HuH-7.5 (cell line): ENCODE data around the gene ADCY10.

ENCODE experiments used
- DNase-seq: peaks from one replicate; pipeline ENCODE4 v3.0.0; 2011; ENCODE audit warnings: low spot score

ADCY10 gene

DNA sequence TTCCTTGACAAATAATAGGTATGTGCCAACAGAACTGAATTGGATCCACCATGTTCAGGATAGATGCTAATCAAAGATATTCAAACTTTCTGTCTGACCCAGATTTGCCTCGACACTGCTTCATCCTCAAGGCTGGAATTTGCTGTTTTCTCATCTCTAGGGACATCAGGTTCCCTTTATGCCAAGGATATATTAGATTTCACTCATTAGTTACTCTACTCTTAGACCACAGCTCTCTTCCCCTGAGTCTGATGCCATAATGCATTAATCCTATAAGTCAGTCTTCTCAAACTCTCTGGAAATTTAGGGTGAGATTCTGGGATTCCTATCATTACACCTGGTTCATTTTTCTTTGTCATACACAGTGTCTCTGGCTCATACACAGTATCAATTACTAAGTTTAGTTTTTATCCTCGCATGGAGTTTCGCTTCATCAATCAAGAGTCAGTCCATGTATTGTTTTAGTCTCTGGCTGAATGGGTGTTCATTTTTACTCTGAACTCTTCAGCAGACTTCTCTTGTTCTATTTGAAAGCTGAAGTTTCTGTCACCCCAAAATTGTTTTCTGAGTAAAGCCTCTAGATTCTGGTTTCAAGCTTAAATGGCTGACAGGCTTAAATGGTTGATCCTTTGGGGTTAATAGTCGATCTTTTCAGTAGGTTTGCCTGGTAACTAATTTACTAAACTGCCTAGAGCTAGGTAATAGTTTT, 13.3 kb upstream of the ADCY10 start:
- DNase-seq: no peak

DNA sequence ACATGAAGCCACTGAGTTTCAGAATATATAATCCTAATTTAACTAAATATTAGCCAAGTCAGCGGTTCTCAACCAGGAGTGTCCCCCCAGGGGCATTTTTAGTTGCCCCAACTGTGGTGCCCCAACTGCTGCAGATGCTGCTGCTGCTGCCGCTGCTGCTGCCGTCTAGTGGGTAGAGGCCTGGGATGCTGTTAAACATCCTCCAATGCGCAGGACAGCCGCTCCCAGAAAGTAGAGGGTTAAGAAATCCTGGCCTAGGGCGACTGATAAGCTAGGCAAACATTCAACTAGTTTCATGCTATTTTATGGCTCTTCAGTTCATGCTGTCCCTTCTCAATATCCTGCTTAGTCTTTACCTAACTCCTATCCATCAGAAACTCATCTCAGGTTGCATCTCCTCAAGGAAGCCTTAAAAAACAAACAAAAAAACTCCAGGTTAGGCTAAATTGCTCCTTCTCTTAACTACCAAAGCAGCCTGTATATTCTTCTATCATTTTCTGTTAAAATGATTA, 12.6 kb upstream of the ADCY10 start:
- peak; percentile 37 for DNase-seq

DNA sequence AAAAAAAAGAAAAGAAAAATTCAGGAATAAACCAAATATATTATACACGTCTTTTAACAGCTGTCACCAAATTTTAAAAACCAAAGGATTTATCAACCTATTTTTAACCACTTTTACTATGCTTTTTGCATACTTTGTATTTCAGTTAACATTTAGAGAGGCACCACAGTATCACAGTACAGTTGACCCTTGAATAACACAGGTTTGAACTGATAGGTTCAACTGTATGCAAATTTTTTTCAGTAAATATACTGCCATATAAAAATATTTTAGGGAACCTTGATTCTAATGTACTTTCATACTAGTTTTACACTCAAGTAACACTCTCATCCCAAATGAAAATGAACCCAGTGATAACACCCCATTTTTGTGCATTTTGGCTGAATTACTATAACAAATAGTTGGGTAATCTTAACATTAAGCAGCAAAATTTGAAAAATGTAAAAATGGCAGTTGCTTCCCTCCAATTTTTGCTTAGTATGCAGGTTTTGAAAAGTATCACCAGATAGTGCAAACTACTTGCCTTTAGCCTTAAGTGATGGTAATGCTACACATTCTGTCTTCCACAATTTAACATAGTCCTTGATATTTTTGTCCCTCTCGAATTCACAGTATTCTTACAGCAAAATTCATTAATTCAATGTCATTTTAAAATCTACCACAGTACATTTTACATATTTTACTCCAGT, 10.8 kb upstream of the ADCY10 start:
- DNase-seq: no peak

DNA sequence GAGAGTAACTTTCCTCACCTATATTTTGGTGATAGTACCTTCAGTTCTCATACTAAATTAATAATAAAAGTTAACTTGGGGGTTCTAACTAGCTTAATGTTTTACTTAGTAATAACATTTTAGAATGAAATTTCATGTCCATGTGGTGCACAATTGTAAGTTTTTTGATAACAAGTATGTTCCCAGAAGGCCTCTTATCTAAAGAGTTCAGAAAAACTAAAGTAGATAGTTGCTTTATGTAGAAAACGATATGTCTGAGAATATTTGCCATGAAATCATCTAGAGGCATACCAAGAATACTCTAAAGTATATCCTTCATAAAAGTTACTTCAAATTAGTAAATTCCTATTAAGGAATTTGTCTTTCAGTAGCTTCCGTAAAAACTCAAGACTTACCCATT, 10.2 kb upstream of the ADCY10 start:
- no peak for DNase-seq

DNA sequence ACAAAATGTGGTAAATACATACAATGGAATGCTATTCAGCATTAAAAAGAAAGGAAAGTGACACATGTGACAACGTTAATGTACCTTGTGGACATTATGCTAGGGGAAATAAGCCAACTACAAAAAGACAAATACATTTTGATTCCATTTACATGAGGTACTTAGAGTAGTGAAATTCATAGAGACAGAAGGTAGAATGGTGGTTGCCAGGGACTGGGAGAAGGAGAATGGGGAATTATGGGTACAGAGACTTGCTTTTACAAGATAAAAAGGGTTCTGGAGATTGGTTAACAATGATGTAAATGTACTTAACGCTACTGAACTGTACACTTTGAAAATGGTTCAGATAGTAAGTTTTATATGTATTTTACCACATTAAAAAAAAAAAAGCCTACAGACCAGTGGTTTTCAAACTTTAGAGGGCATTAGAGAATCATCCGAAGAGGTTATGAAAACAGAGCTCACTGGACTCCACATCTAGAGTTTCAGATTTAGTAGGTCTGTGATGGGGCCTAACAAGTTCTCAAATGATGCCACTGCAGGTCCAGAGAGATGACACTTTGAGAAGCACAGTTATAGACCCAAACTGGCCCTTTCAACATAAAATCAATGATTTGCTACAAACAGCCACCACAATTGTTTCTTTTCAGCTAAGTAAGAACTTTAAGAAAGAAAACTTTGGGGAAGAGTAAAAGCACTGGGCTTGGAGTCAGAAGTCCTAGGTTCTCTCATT, 9.6 kb upstream of the ADCY10 start:
- no peak for DNase-seq

DNA sequence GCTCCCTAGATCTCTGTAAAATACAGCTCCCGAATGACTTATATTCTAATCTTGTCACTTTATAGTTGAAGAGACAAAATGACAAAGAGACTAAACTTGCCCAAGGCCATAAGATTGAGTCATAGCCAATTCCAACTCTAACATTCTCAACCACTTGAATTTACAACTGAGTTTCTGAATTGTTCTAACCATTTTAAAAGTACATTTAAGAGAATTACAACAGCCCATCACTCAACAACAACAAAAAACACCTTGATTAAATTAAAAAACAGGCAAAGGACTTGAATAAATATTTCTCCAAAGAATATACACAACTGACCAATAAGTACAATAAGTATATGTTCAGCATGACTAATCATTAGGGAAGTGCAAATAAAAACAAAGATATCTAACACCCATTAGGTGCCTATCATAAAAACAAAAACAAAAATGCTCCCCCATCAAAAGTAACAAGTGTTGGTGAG, 8.7 kb upstream of the ADCY10 start:
- no peak for DNase-seq

DNA sequence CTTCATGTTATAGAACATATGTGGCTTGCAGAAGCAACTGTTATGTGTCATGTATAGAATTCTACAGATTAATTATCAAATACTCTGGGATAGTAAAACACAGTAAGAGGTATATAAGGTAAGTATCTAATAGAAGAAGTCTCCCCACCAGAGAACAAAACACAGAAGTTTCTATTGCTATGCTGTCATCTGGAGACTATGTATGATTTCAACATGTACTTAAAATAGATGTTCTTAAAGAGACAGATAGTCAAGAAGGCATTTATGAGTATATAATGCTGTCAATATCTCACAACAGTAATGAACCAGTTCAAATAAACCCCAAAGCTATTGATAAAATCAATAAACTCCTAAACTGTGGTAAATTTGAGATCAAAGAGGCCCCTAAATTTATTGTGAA, 8.1 kb upstream of the ADCY10 start:
- no peak for DNase-seq

DNA sequence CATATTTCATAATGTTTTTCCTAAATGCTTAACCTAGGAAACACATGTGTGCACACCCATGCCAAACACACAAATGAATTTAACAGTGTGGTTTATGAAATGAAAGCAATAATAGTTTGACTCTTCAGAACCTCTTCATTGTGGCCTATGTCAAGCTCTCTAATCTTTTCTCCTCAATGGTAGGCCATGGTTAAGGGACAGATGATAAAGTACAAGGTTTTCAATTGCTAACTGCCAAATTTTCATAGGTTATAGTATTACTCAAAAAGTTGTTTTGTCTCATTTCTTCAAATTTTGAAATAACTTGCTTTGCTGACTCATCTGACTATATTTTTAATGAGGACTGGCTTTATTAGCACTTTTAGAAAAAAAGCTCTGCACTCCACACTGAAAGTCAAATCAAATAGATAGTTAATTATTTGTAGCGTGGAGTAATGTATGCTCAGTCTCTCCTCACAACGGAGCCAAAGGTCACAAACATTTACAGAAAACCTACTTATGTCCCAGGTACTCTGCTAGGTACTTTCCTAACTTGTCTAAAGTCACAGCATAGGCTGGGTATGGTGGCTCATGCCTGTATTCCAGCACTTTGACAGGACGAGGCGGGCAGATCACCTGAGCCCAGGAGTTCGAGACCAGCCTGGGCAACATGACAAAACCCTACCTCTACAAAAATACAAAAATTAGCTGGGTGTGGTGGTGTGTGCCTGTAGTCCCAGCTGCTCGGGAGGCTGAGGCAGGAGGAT, 3.0 kb upstream of the ADCY10 start:
- DNase-seq: no peak

DNA sequence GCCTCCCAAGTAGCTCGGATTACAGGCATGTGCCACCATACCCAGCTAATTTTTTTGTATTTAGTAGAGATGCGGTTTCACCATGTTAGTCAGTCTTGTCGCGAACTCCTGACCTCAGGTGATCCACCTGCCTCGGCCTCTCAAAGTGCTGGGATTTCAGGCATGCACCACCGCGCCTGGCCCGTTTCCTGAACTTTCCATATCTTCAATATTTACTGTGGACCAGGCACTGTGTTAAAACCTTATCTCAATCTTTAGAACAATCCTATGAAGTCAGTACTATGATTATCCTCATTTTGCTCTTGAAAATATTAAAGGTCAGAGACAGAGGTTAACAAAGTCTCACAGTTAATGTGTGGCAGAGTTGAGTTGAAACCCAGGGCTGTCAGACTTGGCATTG, 1.6 kb upstream of the ADCY10 start:
- no peak for DNase-seq

DNA sequence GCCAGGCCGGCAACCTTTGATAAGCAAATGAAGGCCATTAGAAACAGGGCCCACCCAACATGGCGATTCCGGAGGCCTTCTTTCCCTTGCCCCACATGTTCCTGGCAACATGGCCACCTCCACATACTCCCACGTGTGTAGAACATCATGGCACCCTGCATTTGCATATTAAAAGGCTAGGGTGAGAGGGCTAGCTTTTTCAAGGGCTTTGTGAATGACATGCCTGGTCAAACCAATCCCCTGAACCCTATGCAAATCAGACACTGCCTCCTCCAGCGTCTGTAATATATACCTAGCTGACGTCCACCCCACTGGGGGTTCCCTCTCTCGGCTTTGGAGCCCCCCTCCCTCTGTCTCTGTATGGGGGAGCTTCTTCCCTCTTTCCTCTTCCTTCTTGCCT, 1.6 kb downstream of the ADCY10 start:
- DNase-seq: no peak

DNA sequence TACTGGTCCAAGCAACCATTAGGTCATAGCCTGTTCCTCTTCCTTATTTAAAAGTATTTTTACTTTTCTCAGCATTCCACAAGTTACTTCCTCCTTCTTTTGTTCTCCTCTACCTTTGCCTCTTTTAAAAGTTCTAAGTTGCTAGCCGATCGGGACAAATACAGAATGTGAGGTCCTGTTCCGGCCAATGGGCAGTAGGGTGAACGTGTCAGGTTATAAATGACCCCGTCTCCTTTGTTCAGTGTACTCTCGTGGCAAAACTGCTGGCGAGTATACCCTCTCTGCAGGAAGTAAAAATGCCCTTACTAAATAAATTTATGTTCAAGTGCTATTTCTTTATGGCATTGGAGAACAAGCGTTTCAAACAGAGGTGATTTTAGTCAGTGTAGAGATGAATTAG, 2.5 kb downstream of the ADCY10 start:
- no peak for DNase-seq

DNA sequence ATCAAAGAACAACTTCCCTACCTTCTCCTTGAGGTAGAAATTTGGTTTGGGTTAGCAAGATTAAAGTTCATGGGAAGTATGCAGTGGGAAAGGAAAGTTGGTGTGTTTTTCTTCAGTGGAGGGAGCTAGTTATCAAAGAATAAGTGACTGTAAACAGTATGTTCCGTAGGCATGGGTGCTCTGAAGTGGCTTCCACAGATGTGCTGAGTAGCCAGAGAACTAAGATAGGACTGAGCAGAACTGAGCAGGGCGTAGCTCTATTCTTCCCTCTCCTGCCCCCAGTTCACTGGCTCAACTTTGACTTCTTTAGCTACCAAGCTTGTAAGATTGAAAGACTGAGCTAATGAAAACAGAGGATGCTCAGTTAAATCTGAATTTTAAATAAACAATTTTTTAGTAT, 3.4 kb downstream of the ADCY10 start:
- DNase-seq: no peak

DNA sequence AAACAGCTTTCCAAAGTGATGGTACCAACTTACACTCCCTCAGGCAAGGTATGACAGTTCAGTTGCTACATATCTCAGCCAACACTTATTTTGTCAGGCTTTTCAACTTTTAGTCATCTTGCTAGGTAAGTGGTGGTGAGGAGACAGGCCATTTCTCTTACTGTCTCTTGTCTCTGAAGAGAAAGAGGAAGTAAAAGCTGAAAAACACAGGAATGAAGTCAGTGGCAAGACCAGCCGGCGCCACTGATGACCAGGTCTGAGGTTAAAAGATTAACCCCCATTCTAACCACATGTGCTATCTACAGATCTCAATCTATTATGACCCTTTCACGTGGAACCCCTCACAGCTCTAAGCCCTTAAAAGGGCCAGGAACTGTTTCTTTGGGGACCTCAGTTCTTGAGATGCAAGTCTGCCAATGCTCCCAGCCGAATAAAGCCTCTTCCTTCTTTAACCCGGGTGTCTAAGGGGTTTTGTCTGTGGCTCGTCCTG, 4.2 kb downstream of the ADCY10 start:
- DNase-seq: no peak

DNA sequence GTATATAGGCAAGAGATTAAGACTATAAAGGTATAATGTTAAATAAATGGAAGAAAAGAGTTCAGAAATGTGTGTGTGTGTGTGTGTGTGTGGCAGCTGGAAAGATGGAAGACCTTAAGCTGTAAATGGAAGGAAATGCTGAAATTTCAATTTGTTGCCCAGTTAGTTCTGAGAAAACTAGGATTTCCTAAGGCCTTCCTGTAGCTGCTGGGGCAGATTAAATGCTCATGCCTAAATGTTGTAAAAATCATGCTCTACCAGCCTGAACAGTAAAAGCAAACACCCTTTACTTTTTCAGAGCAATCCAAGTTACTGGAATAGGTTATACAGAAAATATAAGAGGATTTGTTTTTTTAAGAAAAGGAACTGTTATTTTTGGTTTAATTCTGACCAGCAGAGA, 8.3 kb downstream of the ADCY10 start:
- DNase-seq: no peak

DNA sequence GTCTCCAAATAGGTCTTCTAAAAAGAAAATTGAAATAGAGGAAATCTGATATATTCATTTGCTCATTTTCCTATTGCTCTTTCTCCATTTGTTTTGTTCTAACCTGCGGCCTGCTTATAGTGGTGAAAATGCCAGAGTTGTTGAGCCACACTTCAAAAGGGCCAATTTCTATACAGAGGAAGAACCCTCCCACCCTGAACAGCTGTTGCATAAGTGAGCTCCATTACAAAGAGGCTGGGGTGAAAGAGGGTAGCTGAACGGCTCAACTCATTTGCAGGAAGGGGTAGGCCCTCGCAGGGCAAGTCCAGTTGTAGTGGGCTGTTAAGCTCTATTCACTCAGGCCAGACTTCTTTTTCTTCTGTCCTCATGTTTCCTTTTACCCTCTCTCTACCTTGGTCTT, 8.8 kb downstream of the ADCY10 start:
- DNase-seq: no peak

DNA sequence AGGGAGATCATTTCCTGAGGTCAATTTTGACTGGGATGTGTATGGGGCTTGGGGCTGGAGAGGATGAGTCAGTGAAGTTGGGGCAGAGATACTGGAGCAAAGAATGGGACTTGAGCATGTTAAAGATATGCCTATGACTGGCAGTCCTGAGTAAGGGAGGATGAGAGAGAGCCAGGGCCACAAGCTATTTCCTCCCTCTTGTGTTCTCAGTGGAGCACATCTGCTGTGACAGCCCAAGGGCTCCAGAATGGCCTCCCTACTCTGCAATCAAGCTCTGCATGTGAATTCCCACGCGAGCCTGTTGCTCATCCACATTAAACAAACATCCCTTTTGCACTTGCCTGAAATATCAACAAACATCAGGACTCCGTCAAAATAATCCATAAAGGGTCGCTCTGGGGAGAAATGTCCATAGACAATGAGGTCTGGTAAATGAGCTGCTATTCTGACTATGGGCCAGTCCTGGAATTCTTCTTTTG, 9.2 kb downstream of the ADCY10 start:
- DNase-seq: no peak

DNA sequence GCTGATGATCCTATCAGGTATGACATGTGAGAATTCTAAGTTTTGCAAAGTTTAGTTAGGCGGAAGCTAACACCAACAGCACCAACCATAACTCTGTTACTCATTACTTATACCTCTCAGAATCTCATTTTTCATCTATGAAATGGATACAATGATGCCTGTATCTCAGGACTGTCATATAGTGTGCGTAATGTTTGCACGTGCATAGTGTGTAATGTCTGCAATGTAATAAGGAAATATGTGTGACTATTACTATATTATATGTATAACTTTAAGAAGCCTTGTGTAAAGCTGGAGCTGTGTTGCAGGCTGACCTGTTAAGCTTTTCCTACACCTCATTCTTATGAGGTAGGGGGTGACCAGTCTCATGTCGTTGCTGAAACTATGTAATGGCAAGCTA, 13.0 kb downstream of the ADCY10 start:
- no peak for DNase-seq

DNA sequence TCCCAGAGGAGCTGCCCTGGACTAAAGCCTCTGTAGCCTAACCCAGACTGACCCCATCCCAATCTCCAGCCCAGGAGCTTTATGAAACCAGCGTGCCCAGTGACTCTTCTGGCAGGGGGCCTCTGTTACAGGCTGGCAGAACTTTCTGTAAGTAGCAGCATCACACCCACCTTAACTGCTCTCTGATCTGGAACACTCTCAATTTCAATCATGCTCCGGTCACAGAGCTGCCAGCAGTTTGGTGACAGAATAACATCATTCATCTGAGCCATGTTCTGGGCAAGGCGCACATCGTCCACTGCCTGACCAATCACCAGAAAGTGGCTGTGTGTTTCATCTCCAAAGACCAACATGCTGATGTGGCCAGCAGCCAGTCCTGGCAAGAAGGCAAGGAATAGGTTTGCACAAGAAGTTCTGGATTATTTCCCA, 14.7 kb downstream of the ADCY10 start:
- DNase-seq: no peak

DNA sequence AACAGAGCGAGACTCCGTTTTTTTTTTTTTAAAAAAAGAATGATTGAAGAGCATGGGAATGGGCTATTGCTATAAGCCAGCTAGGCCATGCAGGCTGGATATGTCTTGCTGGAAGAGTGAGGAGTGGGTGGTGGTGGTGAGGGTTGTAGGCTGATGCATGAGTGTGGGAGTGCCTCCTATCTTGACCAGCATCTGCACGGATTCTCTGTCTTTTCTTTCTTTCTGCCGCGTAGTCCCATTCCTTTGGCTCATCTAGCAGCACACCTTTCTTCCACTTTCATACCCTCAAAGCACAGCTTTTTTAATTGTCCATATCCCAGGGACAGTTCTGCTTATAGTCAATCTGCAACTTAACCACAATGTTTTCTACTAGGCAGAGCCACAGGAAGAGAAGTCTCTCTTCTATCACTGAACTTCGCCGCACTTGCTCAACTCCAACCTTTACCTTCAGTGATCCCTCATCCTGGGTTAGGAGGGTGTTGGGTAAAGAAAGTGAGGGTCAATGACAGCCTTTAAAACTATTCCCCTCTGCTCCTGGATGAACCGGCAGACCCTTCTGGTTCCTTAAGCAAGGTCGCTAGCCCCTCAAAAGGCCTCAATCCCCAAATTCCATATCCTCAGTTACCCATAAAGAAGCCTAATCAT, 15.2 kb downstream of the ADCY10 start:
- no peak for DNase-seq

DNA sequence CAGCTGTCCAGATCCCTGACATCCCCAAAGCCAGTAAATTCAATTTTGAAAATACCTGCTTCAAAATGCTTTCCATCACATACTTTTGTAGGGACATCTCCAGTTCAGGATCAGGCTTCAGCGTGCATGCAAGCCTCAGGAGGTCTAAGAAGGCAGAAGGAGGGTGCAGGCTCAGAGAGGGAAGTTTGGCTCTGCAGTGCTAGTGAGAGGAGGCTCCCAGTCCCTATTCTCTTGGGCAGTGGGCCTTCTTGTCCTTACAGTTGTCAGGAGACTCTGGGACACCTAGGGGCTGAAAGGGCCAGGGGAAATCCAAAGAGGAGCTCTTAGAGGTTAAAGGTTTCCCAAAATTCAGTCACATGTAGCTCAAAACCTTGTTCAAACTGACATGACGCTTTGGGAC, 20.1 kb downstream of the ADCY10 start:
- no peak for DNase-seq

DNA sequence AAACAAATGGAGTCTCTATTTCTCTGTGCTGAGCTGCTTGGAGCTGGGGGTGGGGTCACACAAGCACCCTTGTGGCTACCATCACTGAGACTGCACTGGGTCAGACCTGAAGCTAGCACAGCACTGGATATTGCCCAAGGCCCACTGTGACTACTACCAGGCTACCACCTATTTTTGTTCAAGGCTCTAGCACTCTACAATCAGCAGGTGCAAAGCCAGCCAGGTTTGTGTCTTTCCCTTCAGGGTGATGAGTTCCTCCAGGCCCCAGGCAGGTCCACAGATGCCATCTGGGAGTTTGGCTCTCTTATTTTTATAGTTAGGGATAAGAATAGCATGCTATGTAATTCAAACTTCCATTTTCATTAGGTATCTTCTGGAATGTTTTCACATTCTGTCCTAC, 23.5 kb downstream of the ADCY10 start:
- no peak for DNase-seq
